Left forelimb (tissue), 1 donor: Measurements from ENCODE around the gene XPNPEP3.
"Not testable (repeated sequence)": the region's sequence is repeated elsewhere in the genome, so short reads cannot be mapped to it uniquely, and the experiment has no call there.

Experiments
- DNase-seq: peaks from one replicate; pipeline ENCODE4 v3.0.0-alpha.2; 2018; ENCODE audit warnings: low spot score

Gene XPNPEP3

GRCh38 chr22:40857309-40857855, 434 bp downstream of the XPNPEP3 start:
- no peak for DNase-seq

DNA sequence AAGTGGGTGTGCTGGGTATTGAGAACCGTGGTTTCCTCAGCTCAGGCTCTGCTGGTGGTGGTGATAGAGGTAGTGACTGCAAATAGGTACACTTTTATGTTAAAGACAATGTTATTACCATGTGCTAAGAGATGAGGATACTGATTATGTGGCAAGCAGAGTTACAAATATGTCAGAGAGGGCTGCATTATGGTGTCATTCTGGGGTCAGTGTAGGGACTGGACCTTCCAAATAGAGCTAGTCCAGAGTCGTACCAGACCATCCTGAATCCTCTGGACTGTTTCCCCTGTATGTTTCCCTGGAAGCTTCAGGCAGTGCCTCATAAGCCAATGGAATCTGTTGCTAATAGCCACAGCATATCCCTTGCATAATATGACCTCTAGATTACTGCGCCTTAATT, 5.1 kb downstream of the XPNPEP3 start, which contains the start of gene DNAJB7:
Gene DNAJB7 (minus strand): TSS at position 101 of the 400 bp plus-strand sequence. CDS start 119 bp downstream, outside the sequence.
- no peak for DNase-seq

DNA sequence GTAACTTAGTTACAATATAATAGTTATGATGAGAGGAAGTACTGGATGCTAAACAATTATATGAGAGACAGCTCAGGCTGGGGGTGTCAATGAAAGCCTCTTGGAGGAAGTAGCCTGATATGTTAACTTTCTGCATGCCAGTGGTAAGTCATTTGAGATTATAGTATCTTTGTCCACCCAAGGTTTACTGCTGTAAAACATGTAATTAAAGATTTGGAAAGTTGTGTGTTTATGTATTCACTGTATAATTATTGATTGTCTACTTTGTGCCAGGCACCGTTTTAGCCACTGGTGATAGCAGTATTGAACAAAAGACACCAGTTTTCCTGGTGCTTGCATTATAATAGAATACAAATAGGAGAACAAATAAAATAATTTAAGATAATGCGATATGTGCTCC, 5.6 kb downstream of the XPNPEP3 start:
- DNase-seq: no peak

DNA sequence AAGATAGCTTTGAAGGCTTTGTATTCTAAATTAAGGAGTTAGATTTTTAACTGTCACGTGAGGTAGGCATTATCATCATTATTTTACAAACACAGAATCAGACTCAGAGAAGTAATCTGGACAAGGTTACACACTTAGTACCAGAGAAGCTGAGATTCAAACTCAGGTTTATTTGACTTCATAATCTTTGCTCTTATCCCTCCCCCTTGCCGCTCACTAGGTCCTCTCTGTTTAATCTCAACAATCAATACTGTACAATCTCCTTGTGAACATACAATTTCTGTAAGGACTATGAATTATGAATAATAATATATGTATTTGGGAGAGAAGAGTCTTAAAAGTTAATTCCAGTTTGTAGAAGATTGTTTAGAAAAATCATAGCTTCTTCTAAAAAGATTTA, 10.2 kb downstream of the XPNPEP3 start:
- DNase-seq: no peak

- not testable (repeated sequence) for DNase-seq
These were observed 11.4 kb downstream of the XPNPEP3 start for GRCh38 chr22:40868379-40868778.

DNA sequence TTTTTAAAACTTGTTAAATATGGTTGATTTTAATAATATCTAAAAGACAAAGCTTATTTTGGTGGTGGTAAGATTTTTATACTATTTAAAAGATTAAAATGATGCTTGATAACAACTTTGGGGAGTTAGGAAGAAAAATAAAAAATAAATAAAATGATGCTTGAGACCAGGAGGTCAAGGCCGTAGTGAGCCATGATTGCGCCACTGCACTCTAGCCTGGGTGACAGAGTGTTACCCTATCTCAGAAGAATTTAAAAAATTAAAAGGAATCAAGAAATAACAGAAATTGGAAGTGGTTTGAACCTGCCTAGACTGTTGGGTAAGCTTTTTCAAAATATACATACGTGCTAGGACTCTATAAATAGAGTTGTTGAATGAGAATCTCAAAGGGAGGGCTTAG, 17.1 kb downstream of the XPNPEP3 start:
- DNase-seq: no peak

- no peak for DNase-seq
These were observed 18.2 kb downstream of the XPNPEP3 start for GRCh38 chr22:40875111-40875510.

- no peak for DNase-seq
These were observed 20.0 kb downstream of the XPNPEP3 start for GRCh38 chr22:40876907-40877306.

- DNase-seq: no peak
These were observed 20.5 kb downstream of the XPNPEP3 start for GRCh38 chr22:40877488-40877887.

DNA sequence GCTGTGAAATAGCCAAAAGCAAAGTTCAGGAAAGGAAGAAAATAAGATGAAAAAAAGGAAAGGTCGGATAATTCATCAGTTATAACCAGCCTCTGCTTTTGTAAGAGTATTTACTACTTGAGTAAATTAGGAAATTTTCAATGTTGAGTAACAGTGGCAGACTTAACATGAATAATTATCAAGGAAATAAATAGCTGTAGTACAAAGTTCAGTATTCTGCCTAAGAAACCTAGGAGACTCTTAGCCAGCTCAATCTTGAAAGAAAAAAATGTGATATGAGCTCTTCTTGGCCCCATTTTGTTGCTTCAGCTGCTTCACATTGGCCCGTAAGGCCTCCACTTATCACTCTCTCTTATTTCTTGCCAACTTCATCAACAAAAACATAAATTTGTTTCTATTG, 22.0 kb downstream of the XPNPEP3 start:
- DNase-seq: no peak

DNA sequence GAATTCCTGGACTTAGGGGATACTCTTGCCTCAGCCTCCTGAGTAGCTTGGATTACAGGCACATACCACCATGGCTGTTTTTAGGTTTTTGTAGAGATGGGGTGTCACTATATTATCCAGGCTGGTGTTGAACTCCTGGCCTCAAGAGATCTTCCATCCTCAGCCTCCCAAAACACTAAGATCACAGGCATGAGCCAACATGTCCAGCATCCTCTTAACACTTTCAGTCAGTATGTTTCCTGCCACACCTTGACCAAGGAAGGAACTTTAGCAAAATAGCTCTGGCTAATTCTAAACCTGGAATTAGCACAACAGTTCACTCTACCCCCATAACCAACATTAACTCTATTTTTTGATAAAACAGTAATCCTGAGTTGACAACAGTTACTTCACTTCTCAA, 32.2 kb downstream of the XPNPEP3 start:
- no peak for DNase-seq

DNA sequence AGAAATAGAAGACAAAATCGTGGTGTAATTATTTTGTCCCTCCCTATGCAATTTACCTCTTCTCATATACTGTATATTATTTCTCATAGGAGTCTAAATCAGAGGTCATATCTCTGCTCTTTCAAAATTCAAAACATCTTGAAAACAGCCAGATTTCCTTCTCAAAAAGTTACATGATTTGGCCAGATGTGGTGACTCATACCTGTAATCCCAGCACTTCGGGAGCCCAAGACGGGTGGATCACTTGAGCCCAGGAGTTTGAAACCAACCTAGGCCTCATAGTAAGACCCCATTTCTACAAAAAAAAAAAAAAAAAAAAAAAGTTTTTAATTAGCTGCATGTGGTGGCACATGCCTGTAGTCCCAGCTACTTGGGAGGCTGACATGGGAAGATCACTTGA, 33.9 kb downstream of the XPNPEP3 start:
- no peak for DNase-seq

DNA sequence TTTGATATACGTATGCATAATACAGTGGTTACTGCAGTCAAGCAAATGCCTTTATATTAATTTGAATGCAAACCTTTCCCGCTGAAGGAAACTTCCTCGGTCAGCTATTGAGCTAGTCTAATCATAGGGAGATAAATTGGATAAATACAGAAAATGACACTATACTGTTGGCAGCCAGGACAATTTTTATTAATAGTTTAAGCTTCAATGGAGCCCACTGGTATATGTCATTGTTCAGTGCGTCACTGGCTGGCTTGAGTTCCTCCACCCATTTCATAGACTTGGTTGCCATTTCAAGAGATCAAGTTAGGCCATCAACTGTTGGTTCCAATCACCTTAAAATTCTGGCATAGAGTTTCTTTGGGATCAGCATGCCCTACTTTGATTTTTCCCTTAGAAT, 37.5 kb downstream of the XPNPEP3 start:
- no peak for DNase-seq

DNA sequence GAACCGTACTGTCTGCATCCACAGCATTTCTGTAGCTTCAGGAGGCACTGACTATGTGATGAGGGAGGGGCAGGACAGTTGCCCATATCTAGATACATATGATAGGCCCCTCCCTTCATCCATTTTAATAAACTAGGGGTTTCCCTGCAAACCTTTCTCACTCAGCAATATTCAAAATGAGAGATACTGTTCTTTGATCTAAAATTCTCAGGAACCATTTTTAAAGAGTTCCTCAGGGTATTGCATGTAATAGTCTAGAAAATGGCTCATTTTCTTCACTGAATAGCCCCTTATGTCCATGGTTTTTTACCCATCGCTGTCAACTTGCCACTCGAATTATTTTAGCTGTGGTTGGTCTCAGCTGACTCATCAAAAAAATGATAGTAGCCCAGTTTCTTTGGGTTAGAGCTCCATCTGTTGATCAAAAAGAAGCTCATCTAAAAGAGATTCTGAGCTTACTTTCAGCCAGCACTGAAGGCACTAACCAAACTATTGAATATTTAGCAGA, 42.0 kb downstream of the XPNPEP3 start:
- no peak for DNase-seq

DNA sequence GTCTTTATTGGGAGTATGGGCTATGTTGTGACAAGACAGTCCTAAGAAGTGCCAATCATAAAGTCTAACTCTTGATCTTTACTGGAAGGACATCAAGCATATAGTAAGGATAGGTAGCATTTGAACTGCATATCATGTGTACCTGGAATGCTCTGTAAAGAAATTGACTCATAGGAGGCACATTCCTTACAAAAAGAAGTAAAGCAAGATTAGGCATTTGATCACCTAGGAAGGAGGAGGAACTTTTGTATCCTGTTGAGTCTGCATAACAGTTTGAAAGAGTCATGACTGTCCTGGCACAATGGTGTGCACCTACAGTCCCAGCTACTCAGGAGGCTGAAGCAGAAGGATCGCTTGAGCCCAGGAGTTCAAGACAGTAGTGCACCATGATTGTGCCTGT, 47.2 kb downstream of the XPNPEP3 start:
- DNase-seq: no peak

GRCh38 chr22:40908895-40909294, 51.9 kb downstream of the XPNPEP3 start:
- DNase-seq: no peak

DNA sequence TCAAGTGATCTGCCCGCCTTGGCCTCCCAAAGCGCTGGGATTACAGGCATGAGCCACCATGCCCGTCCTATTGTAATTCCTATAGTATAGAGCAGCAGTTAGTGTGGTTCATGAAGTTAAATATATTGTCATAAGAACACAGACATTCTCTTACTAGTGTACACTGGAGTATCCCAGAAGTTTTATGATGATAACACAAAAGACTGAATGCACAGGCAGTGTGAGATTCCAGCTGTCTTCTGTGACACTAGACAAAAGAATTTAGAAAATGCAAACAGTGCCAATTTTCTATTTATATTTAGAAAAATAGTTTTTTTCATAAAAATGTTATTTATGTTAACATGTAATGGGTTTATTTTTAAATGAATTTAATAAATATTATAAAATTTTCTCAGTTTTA, 54.8 kb downstream of the XPNPEP3 start:
- DNase-seq: no peak

DNA sequence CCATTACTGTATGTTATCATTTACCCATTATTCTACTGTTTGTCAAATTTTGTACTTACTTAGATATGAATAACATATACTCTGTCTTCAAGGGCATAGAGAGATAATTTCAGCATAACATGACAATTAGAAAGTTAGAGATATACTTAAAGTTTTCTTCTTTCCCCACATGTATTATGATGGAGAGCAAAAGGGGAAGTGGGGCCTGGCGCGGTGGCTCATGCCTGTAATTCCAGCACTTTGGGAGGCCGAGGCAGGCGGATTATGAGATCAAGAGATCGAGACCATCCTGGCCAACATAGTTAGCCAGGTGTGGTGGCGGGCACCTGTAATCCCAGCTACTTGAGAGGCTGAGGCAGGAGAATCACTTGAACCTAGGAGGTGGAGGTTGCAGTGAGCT, 56.0 kb downstream of the XPNPEP3 start:
- not testable (repeated sequence) for DNase-seq

GRCh38 chr22:40919446-40919845, 62.5 kb downstream of the XPNPEP3 start:
- no peak for DNase-seq

DNA sequence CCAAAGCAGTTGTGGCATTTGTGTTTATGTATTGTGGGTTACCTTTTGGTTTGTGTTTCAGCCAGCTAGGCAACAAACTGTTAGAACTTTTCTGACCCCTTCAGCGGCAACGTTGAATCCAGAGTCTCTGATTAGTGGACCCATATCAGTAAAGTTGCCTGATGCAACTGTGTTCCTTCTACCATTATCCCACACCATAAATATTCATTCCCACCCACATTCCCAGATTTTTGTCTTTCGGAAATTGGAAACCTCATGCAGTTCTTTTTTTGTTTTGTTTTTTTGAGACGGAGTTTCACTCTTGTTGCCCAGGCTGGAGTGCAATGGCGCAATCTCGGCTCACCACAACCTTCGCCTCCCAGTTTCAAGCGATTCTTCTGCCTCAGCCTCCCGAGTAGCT, 63.6 kb downstream of the XPNPEP3 start:
- no peak for DNase-seq

DNA sequence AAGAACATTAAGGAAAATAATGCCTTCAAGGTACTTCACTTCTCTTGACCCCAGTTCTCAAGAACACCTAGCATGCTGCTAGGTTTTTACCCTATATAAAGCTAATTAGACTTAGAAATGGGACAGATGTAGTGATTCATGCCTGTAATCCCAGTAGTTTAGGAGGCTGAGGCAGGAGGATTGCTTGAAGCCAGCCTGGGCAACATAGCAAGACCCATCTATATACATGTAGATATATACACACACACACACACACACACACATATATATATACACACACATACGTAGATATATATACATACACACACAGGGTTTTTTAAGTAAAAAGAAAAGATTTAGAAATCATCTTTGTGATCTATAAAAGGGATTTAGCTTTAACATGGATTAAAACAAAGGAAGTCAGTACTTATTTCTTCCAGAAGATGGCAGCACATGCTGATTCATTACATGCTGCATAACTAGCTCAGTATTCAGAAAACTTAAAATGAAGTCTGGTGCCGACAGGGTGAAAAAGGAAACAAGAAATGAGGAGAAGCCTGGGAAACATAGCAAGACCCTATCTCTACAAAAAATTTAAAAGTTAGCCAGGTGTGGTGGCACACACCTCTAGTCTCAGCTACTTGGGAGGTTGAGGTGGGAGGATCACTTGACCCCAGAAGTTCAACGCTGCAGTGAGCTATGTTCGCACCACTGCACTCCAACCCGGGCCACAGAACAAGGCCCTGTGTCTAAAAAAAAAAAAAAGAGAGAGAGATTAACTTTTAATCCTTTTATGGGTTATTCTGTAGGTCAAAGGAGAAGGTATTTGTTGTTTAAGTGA, 65.7 kb downstream of the XPNPEP3 start:
- DNase-seq: no peak

DNA sequence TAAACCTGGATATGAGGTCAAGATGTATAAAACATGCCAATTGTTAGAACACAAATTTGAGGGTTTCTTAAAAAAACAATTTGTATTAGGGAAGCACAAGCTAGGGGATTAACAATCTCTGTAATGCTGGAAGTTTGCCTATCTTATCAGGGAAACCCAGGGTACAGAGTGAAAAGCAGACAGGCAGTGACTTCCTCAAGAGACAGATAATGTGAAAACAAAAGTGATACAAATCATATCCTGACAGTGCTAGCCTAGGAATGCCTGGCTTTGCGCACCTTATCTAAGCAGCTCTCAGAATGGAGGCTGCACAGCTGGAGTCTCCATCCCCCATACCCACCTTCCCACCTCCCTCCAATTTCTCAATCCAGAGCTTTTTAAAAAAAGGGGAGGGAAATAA, 71.7 kb downstream of the XPNPEP3 start:
- no peak for DNase-seq

DNA sequence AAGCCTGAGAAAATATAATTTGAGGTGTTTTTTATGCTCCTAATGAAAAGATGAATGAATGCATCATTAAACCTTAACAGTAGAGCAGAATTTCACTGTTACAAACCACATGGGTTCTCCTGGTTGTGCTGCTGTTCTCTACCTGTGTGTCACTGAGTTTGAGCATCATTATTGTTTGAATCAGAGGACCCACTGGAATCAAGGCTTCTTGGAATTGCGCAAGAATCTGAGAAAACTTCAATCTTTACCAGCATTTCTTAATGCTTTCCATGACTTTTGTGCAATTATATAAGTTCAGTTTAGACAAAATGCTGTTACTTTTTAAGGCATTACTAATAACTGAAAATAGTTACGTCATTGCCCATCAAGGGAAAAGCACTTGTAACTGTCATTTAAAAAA, 75.4 kb downstream of the XPNPEP3 start:
- no peak for DNase-seq

GRCh38 chr22:40939202-40939601, 82.3 kb downstream of the XPNPEP3 start:
- no peak for DNase-seq
